ENCODE data around the gene PNPT1. TPM values are rescaled to one million over a fixed set of nuclear protein-coding genes. Genes with fewer than 3 reads are reported as not detected.

Gene PNPT1
- total and polyA plus RNA-seq, 9 of the 15 experiments (the other 6 are each of a cell fraction or from before 2014, with no cell fraction given): 46.5 to 104 (median 62.7) TPM

GRCh38 chr2:55693181-55694125 lies at the start of gene PNPT1 (continued):
- TF ChIP-seq USF1 (CRISPR knock-in tag; IDR thresholded peaks at IDR 0.05): peak; percentile 85
- TF ChIP-seq ZNF592 (IDR thresholded peaks at IDR 0.05): peak; percentile 71; the same call in 1 of the 2 replicates
- no peak for TF ChIP-seq CHCHD3 (CRISPR knock-in tag; IDR thresholded peaks at IDR 0.05)
- TF ChIP-seq ZNF830 (CRISPR knock-in tag; IDR thresholded peaks at IDR 0.05): no peak
- 0 out of 2 replicates have a peak, but pooled peaks have one; percentile 59 for TF ChIP-seq XRCC5 (IDR thresholded peaks at IDR 0.05; ENCODE audit: low read depth, low read length)
- TF ChIP-seq ZBTB43 (CRISPR knock-in tag; IDR thresholded peaks at IDR 0.05): no peak
- TF ChIP-seq SETDB1 (IDR thresholded peaks at IDR 0.05; ENCODE audit: low read length): no peak
- no peak for TF ChIP-seq ATF2 (CRISPR knock-in tag; IDR thresholded peaks at IDR 0.05)
- no peak for TF ChIP-seq RAD21 (CRISPR knock-in tag; conservative IDR thresholded peaks at IDR 0.05 in 1 of 2, IDR thresholded peaks at IDR 0.05 in 1 of 2)
- no peak for TF ChIP-seq CEBPZ (IDR thresholded peaks at IDR 0.05; ENCODE audit: borderline replicate concordance, low read depth, low read length)
- peak; percentile 84 for TF ChIP-seq CREM (IDR thresholded peaks at IDR 0.05; ENCODE audit: low read depth)
- TF ChIP-seq XRCC4 (IDR thresholded peaks at IDR 0.05; ENCODE audit: extremely low read depth, insufficient read depth, insufficient read length): no peak
- TF ChIP-seq NFE2L1 (tag; IDR thresholded peaks at IDR 0.05; ENCODE audit: borderline replicate concordance, low read depth): no peak

Data from K562 (cell line).